ENCODE data around the gene C1QC. TPM values are rescaled to one million over a fixed set of nuclear protein-coding genes. Genes with fewer than 3 reads are reported as not detected.

Gene C1QC
- total and polyA plus RNA-seq, 2 of the 8 experiments (the other 6 are each of a cell fraction or from before 2014, with no cell fraction given) = not detected

GRCh38 chr1:22594396-22594795 is 49.0 kb upstream of the C1QC start (continued):
- TF ChIP-seq CHD7 (IDR thresholded peaks at IDR 0.05; ENCODE audit: insufficient replicate concordance, low read length) = no peak
- TF ChIP-seq HDAC2 (IDR thresholded peaks at IDR 0.05; ENCODE audit: borderline replicate concordance in 1 of 2, low read depth in 2 of 2, low read length in 2 of 2) = no peak
- no peak for TF ChIP-seq BRCA1 (IDR thresholded peaks at IDR 0.05; ENCODE audit: low read depth, low read length)
- TF ChIP-seq POLR2A (IDR thresholded peaks at IDR 0.05; ENCODE audit: control extremely low read depth in 1 of 2, low read depth in 2 of 2, low read length in 2 of 2) = no peak
- TF ChIP-seq NANOG (IDR thresholded peaks at IDR 0.05; ENCODE audit: insufficient read depth, low read depth, low read length, poor library complexity, severe bottlenecking) = no peak
- no peak for TF ChIP-seq ATF2 (IDR thresholded peaks at IDR 0.05; ENCODE audit: low read length)
- TF ChIP-seq CHD2 (IDR thresholded peaks at IDR 0.05; ENCODE audit: low read length) = no peak
- TF ChIP-seq BACH1 (IDR thresholded peaks at IDR 0.05; ENCODE audit: low read length) = no peak
- TF ChIP-seq KDM1A (IDR thresholded peaks at IDR 0.05; ENCODE audit: borderline replicate concordance, low read length) = no peak
- no peak for TF ChIP-seq KDM4A (IDR thresholded peaks at IDR 0.05; ENCODE audit: low read depth, low read length, severe bottlenecking)
- TF ChIP-seq ASH2L (IDR thresholded peaks at IDR 0.05; ENCODE audit: low read length) = no peak

Measured in H1 (cell line).